ENCODE data around the gene LARP4B.
A peak's percentile ranks its signal among the peaks of the same experiment; 100 is the strongest.
"Not testable (repeated sequence)": the region's sequence is repeated elsewhere in the genome, so short reads cannot be mapped to it uniquely, and the experiment has no call there.

The LARP4B gene

DNA sequence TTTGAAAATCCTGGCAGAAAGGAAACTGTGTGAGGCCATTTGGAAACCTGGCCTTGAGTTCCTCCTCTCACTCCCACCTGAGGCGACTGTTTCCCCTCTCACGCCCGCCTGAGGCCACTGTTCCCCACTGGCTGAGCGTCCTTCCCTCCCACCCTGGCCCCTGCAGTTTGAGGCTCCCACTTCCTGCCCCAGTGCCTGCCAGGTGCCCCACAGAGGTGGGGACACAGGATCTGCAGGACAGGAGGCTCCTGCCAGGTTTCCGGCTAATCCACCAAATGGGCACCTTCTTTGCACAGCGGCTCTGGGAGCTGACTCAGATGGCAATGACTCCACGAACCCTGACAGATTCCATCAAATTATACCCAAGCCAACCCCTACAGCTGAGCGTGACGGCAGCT lies 24.3 kb upstream of the LARP4B start:
- no peak for DNase-seq

DNA sequence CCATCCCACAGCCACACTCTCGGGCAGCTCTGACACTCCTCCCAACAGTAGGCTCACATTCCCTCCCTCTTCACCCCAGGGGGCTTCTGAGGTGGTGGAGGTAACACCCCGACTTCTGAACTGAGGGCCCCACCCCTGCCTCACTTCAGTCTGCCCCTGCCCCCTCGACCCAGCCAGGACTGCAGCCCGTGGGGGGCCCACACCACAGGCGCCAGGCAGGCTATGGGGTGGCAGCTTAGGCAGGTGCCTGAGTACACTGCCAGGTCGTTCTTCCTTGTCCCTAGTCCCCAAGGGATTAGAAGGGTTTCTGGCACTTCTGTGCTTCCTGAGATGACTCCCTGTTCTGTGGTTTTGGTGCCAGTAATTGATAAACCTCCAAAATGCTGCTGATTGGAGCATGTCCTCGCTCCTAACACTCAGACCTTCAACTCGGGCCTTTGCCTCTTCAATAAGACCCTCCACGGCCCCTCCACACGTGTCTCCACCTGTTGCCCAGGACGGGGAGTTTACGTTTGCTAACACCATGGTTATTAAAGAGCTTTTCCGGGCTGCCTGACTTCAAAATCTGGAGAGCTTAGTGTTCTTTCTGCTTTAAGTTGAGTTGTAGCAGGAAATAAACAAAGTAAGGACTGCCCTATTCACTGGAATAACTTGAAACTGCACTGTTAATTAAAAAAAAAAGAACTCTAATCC lies 23.8 kb upstream of the LARP4B start:
- no peak for DNase-seq

DNA sequence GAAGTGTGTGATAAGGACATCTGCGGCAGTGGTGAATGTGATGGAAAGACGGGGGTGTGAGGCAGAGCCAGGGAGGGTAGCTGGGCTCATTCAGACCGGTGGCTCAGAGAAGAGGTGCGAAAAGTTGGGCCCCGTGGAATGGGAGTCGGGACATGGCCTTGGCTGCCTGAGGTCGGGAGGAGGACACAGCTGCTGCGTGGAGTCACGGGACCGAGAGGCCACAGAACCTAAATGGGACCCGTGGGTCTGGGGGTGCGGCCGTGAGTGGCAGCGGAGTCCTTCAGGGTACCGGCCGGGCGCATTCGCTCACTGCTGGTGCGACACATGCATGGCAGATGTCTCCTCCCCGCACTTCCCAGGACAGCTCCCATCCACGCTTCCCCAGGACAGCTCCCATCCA lies 22.9 kb upstream of the LARP4B start:
- no peak for DNase-seq

DNA sequence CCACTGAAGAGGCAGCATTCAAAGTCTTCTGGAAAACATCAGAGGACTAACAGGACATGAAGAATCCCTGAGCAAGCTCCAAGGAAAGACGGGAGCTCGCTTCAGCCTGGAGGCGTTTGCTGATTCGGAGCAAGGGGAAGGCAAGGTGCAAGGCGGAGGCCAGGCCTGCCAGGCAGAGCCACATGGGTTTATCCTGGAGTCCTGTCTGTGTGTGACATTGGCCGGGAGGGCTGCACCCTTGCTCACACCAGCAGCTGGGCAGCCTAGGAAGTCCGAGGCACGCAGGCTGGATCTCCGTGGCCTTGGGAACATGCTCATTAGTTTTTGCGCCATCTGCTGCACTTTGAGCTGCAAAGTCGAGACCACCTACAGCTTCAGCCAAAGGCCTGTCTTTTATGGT lies 22.3 kb upstream of the LARP4B start:
- DNase-seq = no peak

DNA sequence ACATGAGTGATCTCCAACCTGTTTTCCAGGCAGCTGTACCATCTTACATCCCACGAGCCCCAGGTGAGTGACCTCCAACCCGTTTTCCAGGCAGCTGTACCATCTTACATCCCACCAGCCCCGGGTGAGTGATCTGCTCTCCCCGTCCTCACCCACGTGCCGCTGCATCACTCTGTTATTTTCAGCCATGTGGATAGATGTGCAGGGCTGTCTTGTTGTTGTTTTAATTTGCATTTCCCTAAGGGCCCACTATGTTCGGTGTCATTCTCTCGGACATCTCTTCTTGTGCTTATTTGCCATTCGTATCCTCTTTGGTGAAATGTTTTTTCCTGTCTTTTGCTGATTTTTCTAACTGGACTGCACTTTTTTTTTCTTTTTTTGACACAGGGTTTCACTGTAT lies 17.9 kb upstream of the LARP4B start:
- DNase-seq = no peak

DNA sequence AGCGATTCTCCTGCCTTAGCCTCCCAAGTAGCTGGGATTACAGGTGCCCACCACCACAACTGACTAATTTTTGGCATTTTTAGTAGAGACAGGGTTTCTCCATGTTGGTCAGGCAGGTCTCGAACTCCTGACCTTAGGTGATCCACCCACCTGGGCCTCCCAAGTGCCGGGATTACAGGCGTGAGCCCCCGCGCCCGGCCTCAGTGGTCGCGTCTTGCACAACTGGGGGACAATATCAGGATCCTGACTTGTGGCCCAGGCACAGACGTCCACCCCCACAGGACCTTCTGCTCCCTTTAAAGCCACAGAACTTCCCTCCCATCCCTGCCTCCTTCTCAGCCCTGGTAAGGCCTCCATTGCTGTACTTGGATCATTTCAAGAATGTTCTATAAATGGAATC lies 16.8 kb upstream of the LARP4B start:
- DNase-seq = no peak

DNA sequence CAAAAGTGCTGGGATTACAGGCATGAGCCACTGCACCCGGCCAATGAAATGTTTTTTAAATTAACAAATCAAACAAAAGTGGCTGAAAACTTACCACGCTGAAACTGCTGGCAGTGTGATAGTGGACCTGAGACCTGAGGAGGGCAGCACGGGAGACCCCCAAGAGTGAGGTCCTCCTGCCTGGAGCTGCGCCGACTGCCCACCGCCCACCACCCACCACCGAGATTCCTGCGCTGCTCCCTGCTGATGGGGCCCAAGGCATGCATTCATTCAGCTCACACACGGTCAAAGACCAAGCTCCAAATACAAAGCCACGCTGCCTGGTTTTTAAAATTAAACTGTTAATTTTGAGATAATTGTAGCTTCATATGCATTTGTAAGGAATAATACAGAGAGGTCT lies 16.4 kb upstream of the LARP4B start:
- no peak for DNase-seq

DNA sequence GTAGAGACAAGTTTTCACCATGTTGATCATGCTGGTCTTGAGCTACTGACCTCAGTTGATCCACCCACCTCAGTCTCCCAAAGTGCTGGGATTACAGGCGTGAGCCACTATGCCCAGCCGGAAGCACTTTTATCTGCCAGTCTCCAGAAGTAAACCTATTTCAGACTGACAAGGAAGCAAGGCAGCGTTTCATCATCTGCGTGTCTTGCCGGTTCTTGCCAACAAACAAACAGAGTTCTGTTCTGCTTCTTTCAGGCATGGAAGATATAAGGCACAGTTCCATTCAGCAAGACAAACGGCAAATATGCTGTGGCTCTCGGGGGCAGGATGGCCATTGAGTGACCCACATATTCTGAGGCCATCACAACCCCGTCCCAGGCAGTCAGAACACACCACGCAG lies 15.5 kb upstream of the LARP4B start:
- no peak for DNase-seq

DNA sequence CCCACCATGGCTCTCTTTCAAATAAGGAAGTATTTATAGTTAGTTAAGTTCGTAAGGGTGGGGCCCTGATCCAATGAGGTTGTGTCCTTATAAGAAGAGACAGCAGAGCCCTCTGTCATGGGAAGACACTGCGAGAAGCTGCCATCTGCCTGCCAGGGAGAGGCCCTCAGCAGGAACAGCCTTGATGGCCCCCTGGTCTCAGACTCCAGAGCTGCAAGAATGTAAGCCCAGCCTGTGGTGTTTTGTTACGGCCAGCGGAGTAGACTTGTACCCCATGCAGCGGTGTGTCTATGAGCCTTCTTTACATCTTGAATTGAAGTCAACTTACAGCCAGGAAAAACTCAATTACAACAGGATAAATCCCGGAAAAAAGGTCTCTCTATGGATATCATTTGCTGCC lies 14.3 kb upstream of the LARP4B start:
- no peak for DNase-seq

DNA sequence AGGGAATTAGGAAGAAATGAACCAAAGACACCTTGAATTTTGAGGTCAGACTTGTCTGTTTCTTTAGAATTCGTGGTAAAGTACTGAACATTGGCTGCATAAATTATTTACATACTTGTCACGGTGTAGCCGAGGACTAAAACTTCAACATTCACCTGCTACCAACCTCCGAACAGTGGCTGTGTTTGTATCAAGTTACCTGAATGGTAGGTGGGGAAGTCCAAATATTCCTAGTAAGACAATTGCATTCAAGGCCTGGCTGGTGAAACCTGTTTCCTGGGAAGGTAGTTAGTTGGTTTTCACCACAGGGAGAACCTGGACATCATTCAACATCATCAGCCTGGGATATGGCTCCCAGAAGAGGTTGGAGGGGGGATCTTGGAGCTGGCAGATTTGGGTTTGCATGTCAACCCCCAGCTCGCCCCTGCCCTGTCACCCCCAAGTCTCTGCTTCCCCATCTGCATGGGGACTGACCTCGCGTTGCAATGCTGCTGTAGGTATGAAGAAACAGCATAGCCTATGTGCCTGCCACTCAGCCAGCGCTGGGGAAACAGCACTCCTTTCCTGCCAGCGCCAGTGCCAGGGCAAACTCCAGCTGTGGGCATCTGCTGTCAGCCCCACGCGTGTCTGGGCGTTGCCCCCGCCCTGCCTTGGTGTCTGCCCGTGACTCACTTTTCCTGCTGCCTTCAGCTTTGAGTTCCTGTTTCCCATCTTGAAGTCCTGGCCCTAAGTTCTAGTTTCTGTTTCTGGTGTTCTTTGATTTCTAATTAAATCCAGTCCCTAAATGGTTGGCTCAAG lies 12.7 kb upstream of the LARP4B start:
- DNase-seq = peak; percentile 15

DNA sequence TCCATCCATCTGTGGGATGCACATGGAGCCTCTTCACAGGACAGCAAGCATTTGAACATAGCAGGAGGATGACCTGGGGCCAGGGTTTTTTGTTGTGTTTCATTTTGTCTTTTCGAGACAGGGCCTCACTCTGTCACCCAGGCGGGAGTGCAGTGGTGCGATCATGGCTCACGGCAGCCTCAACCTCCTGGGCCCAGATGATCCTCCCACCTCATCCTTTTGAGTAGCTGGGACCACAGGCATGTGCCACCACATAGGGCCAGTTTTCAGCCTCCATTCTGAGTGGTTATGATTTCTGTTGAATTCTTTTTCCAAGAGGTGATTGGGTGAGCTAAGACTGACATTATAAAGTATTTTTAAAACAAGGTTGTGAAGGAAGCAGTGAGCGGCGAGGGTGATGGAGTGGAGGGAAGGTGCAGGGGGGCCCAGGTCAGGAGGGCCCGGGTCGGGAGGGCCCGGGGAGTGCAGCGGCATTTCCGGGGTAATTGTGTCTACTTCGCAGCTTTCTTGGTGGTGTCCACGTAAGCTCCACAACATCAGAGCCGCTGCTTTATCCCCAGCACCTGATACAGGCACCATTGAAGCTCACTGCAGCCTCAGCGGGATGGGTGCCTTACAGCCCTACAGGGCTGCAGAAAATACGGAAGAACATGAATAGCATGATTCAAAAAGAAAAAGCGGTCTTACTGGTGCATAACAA lies 12.0 kb upstream of the LARP4B start:
- DNase-seq = no peak

DNA sequence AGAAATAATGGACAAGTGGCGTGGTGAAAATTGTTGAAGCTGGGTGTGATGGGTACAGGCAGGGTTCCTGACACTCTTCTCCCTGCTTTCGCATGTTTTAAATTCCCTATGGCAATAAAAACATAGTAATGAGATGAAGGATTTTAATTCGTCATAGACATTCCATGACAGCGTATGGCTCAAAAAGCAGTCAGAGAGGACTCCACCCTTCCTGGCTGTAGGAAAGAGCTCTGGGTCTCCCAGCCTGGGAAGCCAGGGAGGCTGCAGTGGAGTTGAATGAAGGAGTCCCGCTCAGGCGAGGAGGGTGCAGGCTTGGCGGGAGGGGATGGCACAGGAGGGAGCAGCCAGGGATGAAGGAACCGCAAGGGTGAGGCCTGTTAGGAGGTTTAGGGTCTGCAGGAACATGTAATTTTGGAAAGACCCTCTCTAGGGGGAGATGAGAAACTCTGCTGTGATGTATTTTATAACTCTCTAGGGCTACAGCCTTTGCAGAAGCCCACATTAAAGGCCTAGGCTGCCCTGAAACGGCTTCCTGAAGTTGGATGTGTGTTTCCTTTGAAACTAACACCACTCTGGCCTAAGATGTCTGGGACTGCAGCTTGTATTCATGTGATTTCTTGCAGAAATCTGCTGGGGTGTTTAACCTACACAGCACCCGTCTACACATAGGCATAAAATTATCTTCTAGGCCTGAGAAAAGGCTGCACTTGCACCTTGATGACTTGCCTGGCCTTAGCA lies 7.6 kb upstream of the LARP4B start:
- DNase-seq = no peak

DNA sequence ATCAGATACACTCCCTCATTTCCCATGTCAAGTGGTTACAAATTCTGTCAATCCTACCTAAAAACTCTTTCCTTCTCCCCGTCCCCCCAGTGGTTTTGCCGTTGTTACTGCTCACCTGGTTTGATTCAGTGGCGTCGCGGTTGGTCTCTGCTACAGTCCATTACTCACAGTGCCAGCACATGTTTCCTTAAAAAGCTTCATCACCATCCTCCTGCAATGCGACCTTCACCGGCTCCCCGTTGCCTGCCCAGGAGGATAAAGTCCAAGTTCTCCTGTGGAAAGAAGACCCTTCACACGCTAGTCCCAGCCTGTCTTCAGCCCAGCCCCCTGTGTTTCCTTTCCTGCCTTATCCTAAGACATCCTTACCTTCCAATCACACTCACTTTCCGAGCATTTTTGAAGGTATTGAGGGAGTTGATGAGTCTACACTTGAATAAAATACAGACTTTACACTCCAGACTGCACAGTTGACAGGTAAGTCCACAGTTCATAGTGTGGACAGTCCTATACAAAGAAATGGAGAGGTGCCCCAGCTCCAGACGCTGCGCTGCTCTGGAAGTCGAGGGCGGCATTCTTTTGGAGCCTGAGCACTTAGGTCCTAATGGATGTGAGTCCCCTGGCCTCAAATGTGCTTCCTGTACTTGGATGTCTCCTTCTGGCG lies 3.4 kb upstream of the LARP4B start:
- DNase-seq = no peak

DNA sequence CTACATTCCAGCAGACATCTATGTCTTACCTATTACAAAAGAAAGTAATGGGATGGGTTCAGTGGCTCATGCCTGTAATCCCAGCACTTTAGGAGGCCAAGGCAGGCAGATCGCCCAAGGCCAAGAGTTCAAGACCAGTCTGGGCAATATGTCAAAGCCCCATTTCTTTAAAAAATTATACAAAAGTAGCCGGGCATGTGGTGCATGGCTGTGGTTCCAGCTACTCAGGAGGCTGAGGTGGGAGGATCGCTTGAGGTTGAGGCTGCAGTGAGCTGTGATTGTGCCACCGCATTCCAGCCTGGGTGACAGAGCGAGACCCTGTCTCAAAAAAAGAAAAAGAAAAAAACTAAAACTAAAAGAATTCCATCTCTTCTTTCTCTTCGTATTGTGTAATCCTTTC lies 2.7 kb upstream of the LARP4B start:
- DNase-seq = not testable (repeated sequence)

DNA sequence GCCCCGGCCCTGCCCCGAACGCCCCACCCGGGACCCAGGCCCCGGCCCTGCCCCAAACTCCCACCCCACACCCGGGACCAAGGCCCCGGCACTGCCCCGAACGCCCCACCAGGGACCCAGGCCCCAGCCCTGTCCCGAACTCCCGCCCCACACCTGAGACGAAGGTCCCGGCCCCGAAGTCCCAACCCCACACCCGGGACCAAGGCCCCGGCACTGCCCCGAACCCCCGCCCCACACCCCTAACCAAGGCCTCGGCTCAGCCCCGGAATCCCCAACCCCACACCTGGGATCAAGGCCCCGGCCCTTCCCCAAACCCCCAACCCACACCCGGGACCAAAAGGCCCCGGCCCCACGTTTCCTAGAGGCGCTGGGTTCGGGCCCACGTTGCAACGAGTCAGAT lies 1.1 kb upstream of the LARP4B start:
- no peak for DNase-seq

DNA sequence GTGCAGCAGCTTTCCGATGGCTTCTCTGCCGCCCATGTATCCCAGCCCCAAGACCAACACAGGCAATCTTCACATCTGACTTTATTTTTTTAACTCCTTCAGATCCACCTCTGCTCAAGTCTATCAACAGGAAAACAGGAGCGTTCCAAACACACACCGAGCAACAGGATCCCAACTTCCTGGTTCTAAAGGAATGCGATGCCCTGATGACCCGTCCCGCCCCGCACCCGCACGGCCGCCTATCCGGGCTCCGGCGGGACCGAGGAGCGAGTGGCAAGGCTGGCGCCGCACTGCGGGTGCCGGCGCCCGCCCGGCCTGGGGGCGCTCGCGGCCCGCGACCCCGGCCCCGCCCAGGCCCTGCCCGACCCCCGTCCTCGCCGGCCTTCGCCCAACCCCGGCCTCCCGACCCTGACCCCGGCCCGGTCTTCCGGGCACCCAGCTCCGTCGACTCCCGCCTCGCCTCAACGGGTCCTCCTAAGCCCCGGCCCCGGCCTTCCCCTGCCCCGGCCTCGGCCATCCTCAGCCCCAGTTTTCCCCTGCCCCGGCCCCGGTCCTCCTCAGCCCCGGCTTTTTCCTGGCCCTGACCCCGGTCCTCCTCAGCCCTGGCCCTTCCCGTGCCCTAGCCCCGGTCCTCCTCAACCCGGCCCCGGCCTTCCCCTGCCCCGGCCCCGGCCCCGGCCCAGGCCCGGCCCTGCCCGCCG lies 730 bp downstream of the LARP4B start:
- peak; percentile 28 for DNase-seq

DNA sequence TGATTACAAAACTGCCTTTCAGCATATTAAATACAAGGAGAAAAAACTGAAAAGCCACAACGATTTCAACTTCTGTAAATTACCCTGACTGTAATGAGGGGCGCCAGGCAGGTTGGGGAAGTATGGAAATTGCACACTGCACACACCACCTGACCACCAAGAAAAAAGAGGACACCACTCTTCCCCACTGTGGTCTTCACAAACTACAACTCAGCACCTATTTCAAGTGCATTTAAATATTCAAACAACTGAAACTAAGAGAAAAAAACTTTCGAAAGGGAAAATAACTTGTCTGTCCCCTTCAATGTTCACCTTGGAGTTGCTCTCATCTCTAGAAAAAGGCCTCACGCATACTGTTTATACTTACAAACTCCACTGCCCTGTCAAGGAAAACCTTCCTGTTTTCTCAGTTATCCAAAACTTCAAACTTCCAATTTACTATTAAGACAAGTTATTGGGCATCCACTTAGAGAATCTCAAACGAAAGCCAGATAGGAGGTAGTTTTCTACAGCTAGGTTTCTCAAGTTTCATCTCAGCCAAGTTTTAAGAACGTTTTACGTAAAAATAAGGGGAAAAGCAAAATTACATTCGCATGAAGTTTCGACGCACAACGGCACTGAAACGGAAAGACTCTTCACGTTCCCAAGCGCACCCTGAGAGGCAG lies 1.4 kb downstream of the LARP4B start:
- DNase-seq = peak; percentile 15

DNA sequence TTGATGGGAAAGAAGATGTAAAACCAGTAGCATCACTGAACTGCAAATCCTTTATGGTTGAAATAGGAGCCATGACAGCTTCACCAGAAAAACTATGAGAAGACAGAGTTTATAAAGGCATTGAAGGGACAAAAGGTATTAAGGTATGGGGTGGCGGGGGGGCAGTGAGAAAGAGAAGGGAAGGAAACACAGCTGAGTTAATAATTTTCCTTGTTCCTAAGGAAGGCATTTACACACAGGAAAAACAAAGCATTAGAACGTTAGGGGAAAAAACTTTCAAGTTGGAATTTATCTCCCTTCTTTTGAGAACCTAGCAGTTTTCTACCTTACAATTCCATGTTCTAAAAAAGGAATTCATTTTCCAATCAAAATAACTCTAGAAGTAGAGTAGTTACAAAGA lies 4.4 kb downstream of the LARP4B start:
- DNase-seq = no peak

DNA sequence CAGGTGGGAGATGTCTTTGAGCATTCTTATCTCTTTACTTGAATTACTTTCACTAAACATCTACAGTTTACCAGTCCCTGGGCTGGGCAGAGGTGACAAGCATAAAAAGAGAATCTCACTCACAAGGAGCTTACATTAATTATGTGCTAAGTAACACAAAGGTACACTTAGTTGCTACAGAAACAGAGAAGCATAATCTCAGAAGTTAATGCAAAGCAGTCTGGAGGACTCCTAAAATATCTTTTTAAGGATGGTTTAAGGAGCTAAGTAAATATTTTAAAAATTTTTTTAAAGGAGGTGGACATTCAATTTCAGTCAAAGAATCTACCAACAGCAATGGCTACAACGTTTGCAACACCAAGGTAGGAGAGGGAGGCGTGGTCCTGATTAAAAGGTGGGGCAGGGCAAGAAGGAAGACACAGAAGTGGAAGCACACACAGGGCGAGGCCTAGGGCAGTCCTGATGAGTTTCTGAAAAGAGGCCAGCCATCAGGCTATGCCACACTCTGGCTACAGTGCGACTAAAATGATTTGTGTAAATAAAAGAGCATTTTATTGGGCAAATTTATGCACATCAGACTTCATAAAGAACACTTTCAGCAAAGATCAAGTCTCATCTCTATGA lies 5.3 kb downstream of the LARP4B start:
- no peak for DNase-seq

DNA sequence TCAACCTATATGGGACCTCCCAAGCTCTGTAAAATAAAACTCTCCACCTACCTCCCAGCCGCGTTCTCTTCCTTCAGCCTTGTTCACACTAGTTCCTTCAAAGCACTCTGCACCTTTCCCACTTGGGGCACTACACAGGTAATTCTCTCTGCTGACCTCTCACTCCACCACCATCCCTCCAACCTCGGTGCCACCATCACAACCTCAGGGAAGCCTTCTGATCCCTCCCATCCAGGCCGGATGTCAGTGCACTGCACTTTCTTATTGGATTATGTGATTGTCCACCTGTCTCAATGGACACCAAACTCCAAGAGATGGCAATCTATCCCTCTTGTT lies 7.0 kb downstream of the LARP4B start:
- DNase-seq = no peak

DNA sequence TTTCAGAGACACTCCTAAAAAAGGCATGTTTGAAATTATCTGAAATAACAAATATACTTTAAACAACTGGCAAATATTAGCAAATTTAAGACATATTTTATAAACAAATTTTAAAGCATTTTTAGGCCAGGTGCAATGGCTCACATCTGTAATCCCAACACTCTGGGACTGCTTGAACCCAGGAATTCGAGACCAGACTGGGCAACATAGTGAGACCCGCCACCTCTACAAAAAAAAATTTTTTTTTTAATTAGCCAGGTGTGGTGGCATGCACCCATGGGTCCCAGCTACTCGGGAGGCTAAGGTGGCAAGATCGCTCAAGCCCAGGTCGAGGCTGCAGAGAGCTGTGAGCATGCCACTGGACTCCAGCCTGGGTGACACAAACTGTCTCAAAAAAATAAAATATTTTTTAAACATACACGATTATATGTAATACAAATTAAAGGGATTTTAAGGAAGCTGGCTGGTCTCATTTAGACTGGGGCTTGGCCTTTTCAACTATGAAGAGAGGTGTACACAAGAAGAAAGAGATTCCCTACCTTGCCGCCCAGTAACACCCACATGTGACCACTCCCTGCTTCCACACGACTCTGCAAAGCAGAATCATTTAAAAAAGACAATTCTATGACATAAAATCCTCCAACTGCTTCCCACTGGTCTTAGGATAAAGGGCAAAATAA lies 7.5 kb downstream of the LARP4B start:
- no peak for DNase-seq
